ENCODE measurements around the gene PI4K2A. TPM values are rescaled to one million over a fixed set of nuclear protein-coding genes. Genes with fewer than 3 reads are reported as not detected.

PI4K2A gene
- total and polyA plus RNA-seq, 7 donors: 8.1 to 19.3 (median 13.3) TPM

- TF ChIP-seq POLR2AphosphoS5 (IDR thresholded peaks at IDR 0.05) (no peak), EP300 (IDR thresholded peaks at IDR 0.05) (no peak), CTCF (IDR thresholded peaks at IDR 0.05) (no peak), POLR2A (IDR thresholded peaks at IDR 0.05) (no peak)
- intact Hi-C loops (cut with DNase I): no loop called here
- H3K4me3 ChIP-seq: no peak overlapping the region
- no peak overlapping the region for H3K27ac ChIP-seq
- H3K36me3 ChIP-seq: peaks cover 9 to 94% (median 42%) of the 10 kb centered on the region in 4 donors
- H3K27me3 ChIP-seq: no peaks in the 10 kb centered on the region
- H3K9me3 ChIP-seq: no peaks in the 10 kb centered on the region
- H3K4me1 ChIP-seq: no peaks in the 10 kb centered on the region
- DNase-seq: no peak
- 74 to 84% methylated on average over 1 of the region's 1 CpG for WGBS, 2 donors
Measured at GRCh38 chr10:97669571-97669970, 29.1 kb downstream of the PI4K2A start.

DNA sequence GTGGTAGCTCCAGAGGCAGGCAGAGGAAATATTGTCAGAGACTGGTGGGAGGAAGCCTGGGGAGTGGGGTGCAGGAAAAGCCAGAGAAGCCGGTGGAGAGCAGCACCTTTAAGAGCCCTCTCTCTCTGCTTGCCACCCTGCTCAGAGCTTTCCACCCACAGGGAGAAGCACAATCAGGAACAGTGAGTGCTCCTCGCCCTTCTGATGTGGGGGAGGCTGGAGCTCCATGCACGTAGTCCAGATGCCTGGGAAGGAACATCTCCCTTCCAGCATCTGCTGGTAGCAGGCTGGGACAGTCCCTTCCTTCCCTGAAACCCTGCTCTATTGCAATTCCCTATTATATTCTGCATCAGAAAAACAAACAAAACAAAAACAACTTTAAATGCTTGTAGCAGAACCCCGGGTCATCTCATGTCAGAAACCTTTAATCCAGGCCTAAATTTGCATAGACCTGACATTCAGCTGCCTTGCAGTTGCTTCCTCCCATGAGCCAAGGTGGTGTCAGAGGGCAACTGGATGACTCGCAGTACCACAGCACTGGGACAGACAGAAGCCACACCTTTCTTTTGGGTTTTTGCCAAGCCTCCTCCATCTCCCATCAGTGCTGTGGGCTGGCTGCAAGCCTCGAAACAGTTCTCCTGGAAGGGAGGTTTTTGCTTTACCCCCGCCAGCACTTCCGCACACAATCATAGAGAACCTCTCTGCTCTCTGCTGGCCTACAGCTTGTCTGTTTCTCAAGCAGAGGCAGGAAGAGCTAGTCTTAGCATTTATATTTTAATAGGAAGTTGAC is 33.5 kb downstream of the PI4K2A start:
- H3K27ac ChIP-seq: no peak overlapping the region
- H3K4me1 ChIP-seq: peaks cover 0 to 2% (median 0%) of the 10 kb centered on the region in 4 donors
- TF ChIP-seq CTCF (IDR thresholded peaks at IDR 0.05) (no peak), EP300 (IDR thresholded peaks at IDR 0.05) (no peak), POLR2A (IDR thresholded peaks at IDR 0.05) (no peak), POLR2AphosphoS5 (IDR thresholded peaks at IDR 0.05) (no peak)
- H3K4me3 ChIP-seq: no peak overlapping the region
- WGBS, 2 donors: 68 to 82% methylated on average over 8 of the region's 8 CpGs
- peaks cover 10 to 86% (median 26%) of the 10 kb centered on the region in 4 donors for H3K36me3 ChIP-seq
- intact Hi-C loops (cut with DNase I): no loop called here
- no peaks in the 10 kb centered on the region for H3K27me3 ChIP-seq
- no peak for DNase-seq
- no peaks in the 10 kb centered on the region for H3K9me3 ChIP-seq

GRCh38 chr10:97675222-97675621 is 34.8 kb downstream of the PI4K2A start:
- peaks cover 0 to 2% (median 0%) of the 10 kb centered on the region in 4 donors for H3K4me1 ChIP-seq
- H3K36me3 ChIP-seq: peaks cover 10 to 83% (median 22%) of the 10 kb centered on the region in 4 donors
- no peak overlapping the region for H3K4me3 ChIP-seq
- intact Hi-C loops (cut with DNase I): no loop called here
- H3K27me3 ChIP-seq: no peaks in the 10 kb centered on the region
- H3K27ac ChIP-seq: no peak overlapping the region
- no peak for DNase-seq
- TF ChIP-seq CTCF (IDR thresholded peaks at IDR 0.05) (no peak), EP300 (IDR thresholded peaks at IDR 0.05) (no peak), POLR2AphosphoS5 (IDR thresholded peaks at IDR 0.05) (no peak), POLR2A (IDR thresholded peaks at IDR 0.05) (no peak)
- 89 to 96% methylated on average over 9 of the region's 9 CpGs for WGBS, 2 donors
- H3K9me3 ChIP-seq: no peaks in the 10 kb centered on the region

DNA sequence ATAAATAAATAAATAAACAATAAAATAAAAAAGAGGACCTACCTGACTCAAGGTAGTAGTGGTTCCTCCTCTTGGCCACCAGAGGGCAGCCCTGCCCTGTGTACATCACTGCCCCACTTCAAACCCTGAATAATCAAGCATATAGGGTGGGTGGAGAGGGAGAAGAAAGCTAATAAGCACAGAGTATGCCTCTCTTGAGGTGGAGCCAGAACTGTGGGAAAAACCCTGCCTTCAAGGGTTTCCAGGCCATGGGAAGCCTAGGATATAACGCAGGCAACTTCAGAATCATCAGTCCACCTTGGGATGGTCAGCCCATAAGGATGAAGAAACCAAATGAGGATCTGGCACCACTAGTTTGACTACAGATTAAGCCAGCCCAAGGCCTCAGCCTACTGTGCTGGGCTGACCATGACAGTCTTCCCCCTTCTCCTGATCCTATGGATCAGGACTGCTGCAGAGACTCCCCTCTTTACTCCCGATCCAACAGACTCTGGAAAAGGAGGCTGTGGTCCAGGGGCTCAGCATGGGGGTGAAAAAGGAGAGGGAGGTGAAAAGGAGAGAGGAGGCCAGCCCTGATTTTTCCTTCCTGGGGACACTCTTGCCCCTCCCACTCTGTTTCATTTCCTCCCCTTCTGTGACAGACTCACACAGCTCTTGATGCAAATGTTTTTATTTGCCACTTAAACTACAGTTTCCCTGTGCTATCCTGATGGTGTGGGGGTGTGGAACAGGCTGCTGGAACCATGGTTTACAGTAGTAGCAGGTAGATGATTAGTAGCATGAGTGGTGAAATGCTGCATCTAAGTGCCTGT is 36.5 kb downstream of the PI4K2A start:
- no peak for DNase-seq
- Histone ChIP-seq H3K36me3 (peaks cover 10 to 67% (median 22%) of the 10 kb centered on the region in 4 donors), H3K4me1 (peaks cover 0 to 2% (median under 1%) of the 10 kb centered on the region in 4 donors), H3K9me3 (no peaks in the 10 kb centered on the region), H3K27me3 (no peaks in the 10 kb centered on the region), H3K27ac (peak overlapping the region in 2 of 4 donors; percentile 35), H3K4me3 (no peak overlapping the region)
- TF ChIP-seq CTCF (IDR thresholded peaks at IDR 0.05) (peak; percentile 85 to 90 (median 88)), EP300 (IDR thresholded peaks at IDR 0.05) (no peak), POLR2A (IDR thresholded peaks at IDR 0.05) (no peak), POLR2AphosphoS5 (IDR thresholded peaks at IDR 0.05) (peak in 1 of 4 donors; percentile 19)
- WGBS, 2 donors: 92 to 93% methylated on average over 2 of the region's 2 CpGs
- intact Hi-C loops (cut with DNase I): loop anchor here (1.0 to 2.0 kb wide), 2 partner anchors 22 to 54 kb away; no protein-coding TSS in a partner anchor
